GM19025 (cell line): ENCODE results near the gene ADGRD1.

ENCODE experiments used
- ATAC-seq: cut with Tn5 transposase; IDR thresholded peaks from one replicate; pipeline ENCODE4 v1.9.1; 2021; ENCODE audit warnings: mild to moderate bottlenecking, low read depth, moderate library complexity; ENCODE audit not compliant: unreplicated experiment

Gene ADGRD1

GRCh38 chr12:131003716-131004045 lies 50.0 kb downstream of the ADGRD1 start:
- no peak for ATAC-seq

DNA sequence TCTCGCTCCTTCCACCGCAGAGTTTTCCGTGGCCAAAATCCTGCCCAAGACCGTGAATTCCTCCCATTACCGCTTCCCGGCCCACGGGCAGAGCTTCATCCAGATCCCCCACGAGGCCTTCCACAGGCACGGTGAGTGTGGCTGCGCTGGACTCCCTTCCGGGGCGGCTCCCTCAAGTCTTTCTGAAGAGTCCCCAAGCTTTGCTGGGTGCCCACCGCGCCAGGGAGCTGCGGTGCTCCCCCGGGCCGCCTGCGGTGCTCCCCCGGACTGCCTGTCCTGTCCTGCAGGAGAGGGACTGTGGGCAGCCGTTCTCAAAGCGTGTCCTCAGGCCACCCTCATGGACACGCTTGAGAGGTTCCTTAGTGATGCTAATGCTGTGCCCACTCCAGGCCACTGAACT lies 50.5 kb downstream of the ADGRD1 start:
- ATAC-seq: no peak

- no peak for ATAC-seq
Measured at GRCh38 chr12:131005161-131006035, 51.7 kb downstream of the ADGRD1 start.

- no peak for ATAC-seq
Measured at GRCh38 chr12:131006036-131006735, 52.5 kb downstream of the ADGRD1 start.

DNA sequence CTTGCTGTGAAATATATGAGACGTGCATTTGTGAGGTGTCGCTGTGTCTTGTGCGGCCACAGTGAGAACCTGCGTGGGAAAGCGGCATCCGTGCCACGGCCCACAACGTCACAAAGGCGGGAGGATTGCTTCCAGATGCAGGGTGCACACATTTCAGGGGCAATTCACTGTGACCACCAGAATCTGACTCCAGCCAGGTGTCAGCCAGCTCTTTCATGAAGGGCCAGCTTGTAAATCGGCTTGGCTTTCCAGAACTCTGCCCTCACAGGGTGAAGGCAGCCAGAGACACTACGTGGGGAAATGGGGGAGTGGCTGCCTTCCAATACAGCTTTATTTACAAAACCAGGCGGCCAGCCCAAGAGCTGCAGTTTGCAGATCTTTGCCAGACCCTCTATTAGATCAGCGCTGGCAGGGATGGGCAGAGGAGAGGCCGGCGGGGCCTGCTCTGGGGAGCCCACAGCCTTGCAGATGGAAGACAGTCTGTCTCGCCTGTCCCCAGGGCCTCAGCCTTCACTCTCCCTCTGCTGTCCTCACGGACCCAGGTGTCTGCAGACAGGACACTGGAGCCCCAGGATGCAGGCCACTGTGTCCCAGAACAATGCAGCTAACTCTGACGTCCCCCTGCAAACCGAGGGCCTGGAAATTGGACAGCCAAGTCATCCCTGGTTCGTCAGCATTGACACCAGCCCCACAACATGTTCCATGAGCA lies 53.5 kb downstream of the ADGRD1 start:
- ATAC-seq: no peak

GRCh38 chr12:131007740-131008117 lies 54.0 kb downstream of the ADGRD1 start:
- no peak for ATAC-seq

DNA sequence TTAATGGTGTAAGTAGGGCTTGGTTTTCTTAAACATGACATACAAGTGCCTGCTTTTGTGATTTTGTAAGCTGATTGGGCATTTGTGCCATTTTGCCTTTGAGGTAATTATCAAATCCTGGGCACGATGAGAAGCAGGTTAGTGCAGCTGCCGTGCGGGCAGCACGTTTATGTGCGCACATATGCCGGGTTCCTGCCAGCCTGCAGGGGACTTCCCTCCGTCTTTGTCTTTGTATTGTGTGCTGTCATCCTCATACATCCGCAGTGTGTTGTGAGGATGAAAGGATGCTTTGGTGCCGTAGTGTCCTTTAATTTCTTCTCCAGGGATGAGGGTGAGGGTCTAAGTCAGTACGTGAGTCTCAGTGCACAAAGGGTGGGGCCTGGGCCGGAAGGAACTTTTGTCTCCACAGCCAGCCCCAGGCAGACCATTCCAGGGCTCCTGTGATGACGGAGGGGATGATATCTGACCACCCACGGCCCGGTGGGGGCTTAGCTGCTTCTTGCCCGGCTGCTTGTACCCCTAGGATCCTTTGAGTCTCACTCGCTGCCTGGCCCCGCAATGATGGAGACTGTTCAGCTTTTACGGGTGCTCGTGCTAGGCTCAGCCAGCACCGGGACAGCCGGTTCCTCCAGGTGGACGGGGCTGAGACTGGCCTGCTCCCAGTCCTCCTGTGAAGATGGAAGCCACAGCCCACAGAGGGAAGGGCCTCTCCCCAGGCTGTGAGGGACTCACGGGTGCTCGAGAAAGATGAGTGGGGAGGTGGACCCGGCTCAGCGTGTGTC lies 54.6 kb downstream of the ADGRD1 start:
- no peak for ATAC-seq

DNA sequence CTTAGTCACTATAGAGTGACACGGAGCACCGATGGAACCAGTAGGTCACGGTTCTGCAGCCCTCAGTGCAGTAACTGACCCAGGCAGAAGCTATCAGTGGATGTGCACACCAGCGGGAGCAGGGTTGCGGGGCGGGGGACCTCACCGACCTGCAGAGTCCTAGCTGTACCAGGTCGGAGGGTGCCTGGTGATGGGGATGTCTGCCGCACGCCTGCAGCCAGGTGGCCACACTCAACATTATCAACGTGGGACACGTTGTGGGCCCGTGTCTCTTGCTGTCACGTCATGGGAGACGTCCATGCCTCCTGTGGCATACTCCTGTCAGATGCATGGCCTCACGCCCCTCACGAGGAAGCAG lies 55.2 kb downstream of the ADGRD1 start:
- ATAC-seq: no peak

- no peak for ATAC-seq
Measured at GRCh38 chr12:131009595-131010395, 56.1 kb downstream of the ADGRD1 start.

DNA sequence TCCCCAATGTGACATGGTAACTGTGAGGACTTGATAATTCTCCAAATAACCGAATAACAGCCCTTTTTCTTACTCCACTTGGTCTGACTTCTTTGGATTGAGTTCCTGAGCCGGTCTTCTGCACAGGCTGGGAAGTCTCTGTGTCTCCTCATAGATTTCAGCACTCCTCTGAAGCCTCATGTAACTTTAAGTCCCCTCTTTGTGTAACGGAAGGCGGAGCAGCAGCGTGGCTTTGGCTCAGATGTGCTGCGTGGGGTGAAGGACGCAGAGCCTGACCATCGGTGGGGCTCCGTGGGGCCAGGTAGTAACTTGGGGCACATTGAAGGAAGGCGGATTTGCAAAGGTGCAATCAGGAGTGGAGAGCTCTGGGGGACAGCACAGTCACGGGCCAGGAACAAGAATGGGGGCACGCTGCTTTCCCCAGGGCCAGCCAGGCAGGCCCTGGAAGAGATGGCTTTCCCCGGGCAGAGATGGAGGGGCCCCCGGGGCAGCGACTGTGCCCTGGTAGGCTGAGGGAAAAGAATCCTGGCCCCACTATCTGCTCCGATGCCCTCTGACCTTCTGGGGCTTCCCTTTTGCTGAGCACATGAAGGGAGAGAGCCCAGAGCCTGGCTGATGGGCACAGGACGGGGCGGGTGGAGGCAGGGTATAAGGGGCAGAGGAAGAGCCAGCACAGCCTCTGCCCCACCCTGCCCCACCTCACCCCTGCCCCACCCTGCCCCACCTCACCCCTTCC lies 56.9 kb downstream of the ADGRD1 start:
- ATAC-seq: no peak

GRCh38 chr12:131011165-131012079 lies 57.7 kb downstream of the ADGRD1 start:
- ATAC-seq: no peak

GRCh38 chr12:131012279-131013069 lies 58.8 kb downstream of the ADGRD1 start:
- no peak for ATAC-seq

- no peak for ATAC-seq
Measured at GRCh38 chr12:131013118-131013517, 59.4 kb downstream of the ADGRD1 start.

GRCh38 chr12:131014343-131014742 lies 60.6 kb downstream of the ADGRD1 start:
- no peak for ATAC-seq

DNA sequence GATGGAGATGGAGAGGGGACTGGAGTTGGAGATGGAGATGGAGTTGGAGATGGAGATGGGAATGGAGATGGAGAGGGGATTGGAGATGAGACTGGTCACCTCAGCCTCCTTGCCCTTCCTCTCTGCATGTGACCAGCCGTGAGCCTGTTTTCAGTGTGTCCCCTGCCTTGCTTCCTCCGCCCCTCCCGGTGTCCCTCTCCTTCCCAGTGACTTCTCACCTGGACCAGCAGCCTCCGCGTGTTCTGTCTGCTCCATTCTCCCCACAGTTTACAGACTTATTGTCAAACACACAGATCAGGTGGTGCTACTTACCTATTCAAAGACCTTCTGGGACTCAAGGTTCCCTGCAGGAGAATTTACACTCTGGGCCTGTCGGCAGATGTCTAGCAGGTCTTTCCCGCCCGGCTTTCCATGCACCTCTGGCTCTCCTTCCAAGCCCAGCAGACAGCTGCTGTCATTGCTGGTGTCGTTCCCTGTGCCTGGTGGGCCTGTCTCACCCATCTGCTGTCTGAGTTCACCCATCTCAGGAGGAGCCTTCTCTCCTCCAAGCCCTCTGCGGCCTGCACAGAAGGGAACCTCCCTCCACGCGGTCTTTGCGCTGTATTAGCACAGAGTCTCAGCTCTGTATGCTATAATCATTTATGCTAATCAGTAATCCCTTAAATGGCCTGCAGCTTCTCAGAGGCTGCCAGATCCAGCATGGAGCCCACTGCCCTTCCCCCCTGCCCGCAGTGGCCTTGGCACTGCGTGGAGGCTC lies 62.1 kb downstream of the ADGRD1 start:
- no peak for ATAC-seq

- ATAC-seq: no peak
Measured at GRCh38 chr12:131017477-131017991, 63.8 kb downstream of the ADGRD1 start.
